Stimulated activated naive CD4-positive, alpha-beta T cell (primary cell): ENCODE measurements around the gene FBXO7.
"Not testable (repeated sequence)": the region's sequence is repeated elsewhere in the genome, so short reads cannot be mapped to it uniquely, and the experiment has no call there.

ENCODE experiments used
- DNase-seq, 6 experiments: peaks; one replicate each; lab custom pipeline; 2025; lab: John Stamatoyannopoulos, UW

FBXO7 gene

GRCh38 chr22:32474635-32475467 is at the start of gene FBXO7:
Gene FBXO7 (plus strand): TSS chr22:32474811. CDS start chr22:32475003, 192 bp downstream.
- DNase-seq = peak; percentile 74 to 89 (median 80)

GRCh38 chr22:32426881-32427280 is 47.7 kb upstream of the FBXO7 start:
- DNase-seq = no peak

GRCh38 chr22:32430352-32430751 is 44.3 kb upstream of the FBXO7 start:
- no peak for DNase-seq

GRCh38 chr22:32444068-32444467 is 30.5 kb upstream of the FBXO7 start:
- peak in 1 of 6 experiments; percentile 1 for DNase-seq

- no peak for DNase-seq
Observed at GRCh38 chr22:32446321-32446720, 28.3 kb upstream of the FBXO7 start.

GRCh38 chr22:32448980-32449379 is 25.6 kb upstream of the FBXO7 start:
- DNase-seq = no peak

GRCh38 chr22:32457031-32457430 is 17.6 kb upstream of the FBXO7 start:
- DNase-seq = no peak

- no peak for DNase-seq
Observed at GRCh38 chr22:32462452-32462851, 12.2 kb upstream of the FBXO7 start.

GRCh38 chr22:32465661-32466060 is 8.9 kb upstream of the FBXO7 start:
- no peak for DNase-seq

- DNase-seq = no peak
Observed at GRCh38 chr22:32466496-32466895, 8.1 kb upstream of the FBXO7 start.

- DNase-seq = no peak
Observed at GRCh38 chr22:32469799-32470212, 4.8 kb upstream of the FBXO7 start.

- DNase-seq = peak in 5 of 6 experiments; percentile 7 to 70 (median 23)
Observed at GRCh38 chr22:32473388-32473952, 1.1 kb upstream of the FBXO7 start.

- peak in 2 of 6 experiments; percentile 55 to 71 for DNase-seq
Observed at GRCh38 chr22:32475468-32476010, 928 bp downstream of the FBXO7 start.

- no peak for DNase-seq
Observed at GRCh38 chr22:32476281-32477195, 1.9 kb downstream of the FBXO7 start.

GRCh38 chr22:32477596-32477995 is 3.0 kb downstream of the FBXO7 start:
- DNase-seq = no peak

GRCh38 chr22:32478552-32478951 is 3.9 kb downstream of the FBXO7 start:
- not testable (repeated sequence) for DNase-seq

- DNase-seq = no peak
Observed at GRCh38 chr22:32478994-32479393, 4.4 kb downstream of the FBXO7 start.

GRCh38 chr22:32480238-32480637 is 5.6 kb downstream of the FBXO7 start:
- DNase-seq = no peak

- DNase-seq = no peak
Observed at GRCh38 chr22:32482708-32483107, 8.1 kb downstream of the FBXO7 start.

- no peak for DNase-seq
Observed at GRCh38 chr22:32486656-32487390, 12.2 kb downstream of the FBXO7 start.

GRCh38 chr22:32487461-32487860 is 12.8 kb downstream of the FBXO7 start:
- DNase-seq = no peak
